ENCODE data around the gene CSF2RB. TPM values are rescaled to one million over a fixed set of nuclear protein-coding genes. Genes with fewer than 3 reads are reported as not detected.

CSF2RB gene
- total RNA-seq, 2 donors from 2014 or later: not detected

Other genes with a start within 250 kb of the CSF2RB start
- gene CACNG2, start 209.9 kb upstream of the CSF2RB start, total RNA-seq: not detected
- 10 to 100 TPM; 49.8 to 65.2 TPM for gene IFT27, start 137.5 kb upstream of the CSF2RB start, total RNA-seq
- not detected for gene PVALB, start 96.6 kb upstream of the CSF2RB start, total RNA-seq
- gene NCF4, start 52.6 kb upstream of the CSF2RB start, total RNA-seq: not detected
- gene TST, start 105.8 kb downstream of the CSF2RB start, total RNA-seq: 10 to 100 TPM; 38.2 to 48.3 TPM
- gene MPST, start 106.1 kb downstream of the CSF2RB start, total RNA-seq: 10 to 100 TPM; 71.7 to 74.6 TPM
- 10 to 100 TPM; 35.4 to 37.0 TPM for gene KCTD17, start 138.1 kb downstream of the CSF2RB start, total RNA-seq
- gene TMPRSS6, start 196.1 kb downstream of the CSF2RB start, total RNA-seq: under 1 TPM; 0.22 to 0.31 TPM
- under 1 TPM; 0.15 to 0.42 TPM for gene IL2RB, start 236.3 kb downstream of the CSF2RB start, total RNA-seq